HEK293T (cell line): Measurements from ENCODE around the gene KAT2A.
"Not testable (repeated sequence)": the region's sequence is repeated elsewhere in the genome, so short reads cannot be mapped to it uniquely, and the experiment has no call there.

Experiments used
- BHLHE40 ChIP-seq: fragments of 450-650 bp; IDR thresholded peaks from 2 replicates; pipeline ENCODE4 v1.6.1; 2016; ENCODE audit warnings: mild to moderate bottlenecking, moderate library complexity, borderline replicate concordance
- ELF4 ChIP-seq: fragments of 450-650 bp; IDR thresholded peaks from 2 replicates; pipeline ENCODE4 v1.6.1; 2017; ENCODE audit warnings: antibody characterized with exemption
- FOXK2 ChIP-seq: fragments of 450-650 bp; IDR thresholded peaks from 2 replicates; pipeline ENCODE4 v1.6.1; 2016; ENCODE audit warnings: mild to moderate bottlenecking
- NFRKB ChIP-seq: fragments of 450-650 bp; IDR thresholded peaks from 2 replicates; pipeline ENCODE4 v1.6.1; 2016; ENCODE audit warnings: mild to moderate bottlenecking, moderate library complexity
- SP1 ChIP-seq: fragments of 450-650 bp; IDR thresholded peaks from 2 replicates; pipeline ENCODE4 v1.6.1; 2017
- SUZ12 ChIP-seq: fragments of 450-650 bp; IDR thresholded peaks from 2 replicates; pipeline ENCODE4 v1.6.1; 2016; ENCODE audit warnings: mild to moderate bottlenecking
- TARDBP ChIP-seq: fragments of 450-650 bp; IDR thresholded peaks from 2 replicates; pipeline ENCODE4 v1.6.1; 2016

GRCh38 chr17:42140690-42141089 lies 19.5 kb upstream of the KAT2A start:
- not testable (repeated sequence) for TF ChIP-seq SUZ12, FOXK2, ELF4, TARDBP, SP1, BHLHE40, NFRKB
